Activated T-helper 1 cell treated with Interleukin-2 at 50 U/mL for 16 hours (primary cell): ENCODE results near the gene DCTN4.

Experiments
- DNase-seq: peaks from one replicate; pipeline ENCODE4 v3.0.0-alpha.2; 2020; ENCODE audit warnings: low read depth

The DCTN4 gene

DNA sequence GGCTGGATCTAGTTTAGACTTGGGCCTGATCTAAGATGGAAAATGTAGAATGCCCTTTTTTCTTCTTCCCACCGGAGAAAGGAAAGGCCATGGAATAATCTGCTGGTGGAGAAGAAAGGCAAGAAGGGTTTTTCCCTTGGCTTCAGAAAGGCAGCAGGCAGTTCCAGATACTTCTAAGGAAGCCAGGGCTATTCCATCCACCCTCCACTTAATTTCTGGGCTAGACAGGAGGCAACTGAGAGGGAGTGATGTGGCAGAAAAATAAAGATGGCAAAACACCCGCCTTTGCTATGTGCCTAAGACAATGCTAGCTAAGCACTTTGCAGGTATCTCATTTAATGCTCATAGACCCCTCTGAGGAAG, 87.9 kb downstream of the DCTN4 start:
- no peak for DNase-seq

- no peak for DNase-seq
Observed at GRCh38 chr5:150670275-150670947, 88.4 kb downstream of the DCTN4 start.

GRCh38 chr5:150665044-150665443, 93.8 kb downstream of the DCTN4 start:
- DNase-seq, result no peak

- no peak for DNase-seq
Observed at GRCh38 chr5:150663936-150664335, 94.9 kb downstream of the DCTN4 start.

GRCh38 chr5:150662731-150663516, 95.9 kb downstream of the DCTN4 start:
- no peak for DNase-seq

GRCh38 chr5:150661821-150662596, 96.8 kb downstream of the DCTN4 start:
- no peak for DNase-seq

- no peak for DNase-seq
Observed at GRCh38 chr5:150661086-150661485, 97.7 kb downstream of the DCTN4 start, which contains the start of gene MYOZ3. TSS of gene MYOZ3 (plus strand) at chr5:150661251. CDS start at chr5:150662942, 1,691 bp downstream.

GRCh38 chr5:150660108-150660831, 98.5 kb downstream of the DCTN4 start:
- DNase-seq, result no peak

- DNase-seq, result no peak
Observed at GRCh38 chr5:150659360-150660107, 99.3 kb downstream of the DCTN4 start.

DNA sequence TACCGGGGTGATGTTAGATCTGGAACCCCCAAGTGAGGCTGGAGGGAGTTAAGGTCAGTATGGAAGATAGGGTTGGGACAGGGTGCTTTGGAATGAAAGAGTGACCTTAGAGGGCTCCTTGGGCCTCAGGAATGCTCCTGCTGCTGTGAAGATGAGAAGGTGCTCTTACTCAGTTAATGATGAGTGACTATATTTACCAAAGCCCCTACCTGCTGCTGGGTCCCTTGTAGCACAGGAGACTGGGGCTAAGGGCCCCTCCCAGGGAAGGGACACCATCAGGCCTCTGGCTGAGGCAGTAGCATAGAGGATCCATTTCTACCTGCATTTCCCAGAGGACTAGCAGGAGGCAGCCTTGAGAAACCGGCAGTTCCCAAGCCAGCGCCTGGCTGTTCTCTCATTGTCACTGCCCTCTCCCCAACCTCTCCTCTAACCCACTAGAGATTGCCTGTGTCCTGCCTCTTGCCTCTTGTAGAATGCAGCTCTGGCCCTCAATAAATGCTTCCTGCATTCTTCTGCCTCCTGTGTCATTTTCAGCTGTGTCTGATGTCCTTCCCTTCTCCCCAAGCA, 100.0 kb downstream of the DCTN4 start:
- no peak for DNase-seq
